NCI-H128 (cell line): ENCODE data around the gene AOAH.
"Not testable (repeated sequence)": the region's sequence is repeated elsewhere in the genome, so short reads cannot be mapped to it uniquely, and the experiment has no call there.

Experiments
- DNase-seq: peaks from one replicate; lab custom pipeline; 2025; ENCODE audit not compliant: unreplicated experiment; lab: John Stamatoyannopoulos, UW

AOAH gene

DNA sequence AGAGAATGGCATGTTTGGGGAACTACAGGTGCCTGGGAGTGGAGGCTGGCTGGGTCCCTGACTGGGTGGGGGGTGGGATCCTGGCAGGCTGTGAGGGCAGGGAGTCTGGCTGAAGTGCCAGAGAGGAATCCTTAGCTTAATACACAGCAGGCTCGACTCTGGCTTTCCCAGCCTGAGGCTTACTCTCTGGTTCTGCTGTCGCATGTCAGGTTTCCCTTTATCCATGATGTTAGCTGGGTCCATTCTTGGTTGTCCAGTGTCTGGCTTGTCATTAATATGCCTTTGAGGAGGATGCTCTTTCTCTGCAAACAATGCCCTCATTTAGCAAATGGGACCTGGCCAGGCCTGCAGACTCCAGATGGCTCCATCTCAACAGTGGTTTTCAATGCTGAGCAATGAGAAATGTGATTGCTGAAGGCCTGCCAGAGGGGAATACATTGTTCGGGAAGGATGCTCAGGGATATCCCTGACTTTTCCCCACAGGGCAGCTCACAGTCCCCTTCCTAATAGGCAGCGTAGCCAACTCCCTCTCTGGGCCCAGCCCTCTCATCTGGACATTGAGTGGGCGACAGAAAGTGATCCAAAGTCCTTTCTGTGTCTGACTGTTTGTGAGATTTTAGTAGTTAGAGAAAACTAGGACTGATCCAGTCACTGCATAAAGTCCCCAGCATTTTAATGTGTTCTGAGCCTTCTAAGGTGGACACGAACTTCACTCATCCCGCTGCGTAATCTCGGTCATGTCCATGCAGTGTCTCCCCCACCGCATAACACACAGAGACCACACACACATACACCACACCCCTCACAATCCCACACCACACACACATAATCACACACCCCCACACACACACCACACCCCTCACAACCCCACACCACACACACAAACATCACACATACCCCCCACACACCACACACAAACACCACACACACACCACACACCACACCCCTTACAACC lies 209.7 kb downstream of the AOAH start:
- no peak for DNase-seq

GRCh38 chr7:36513393-36513792 lies 210.9 kb downstream of the AOAH start:
- DNase-seq = no peak

GRCh38 chr7:36512616-36513015 lies 211.7 kb downstream of the AOAH start:
- no peak for DNase-seq

GRCh38 chr7:36509962-36510361 lies 214.3 kb downstream of the AOAH start:
- DNase-seq = no peak

DNA sequence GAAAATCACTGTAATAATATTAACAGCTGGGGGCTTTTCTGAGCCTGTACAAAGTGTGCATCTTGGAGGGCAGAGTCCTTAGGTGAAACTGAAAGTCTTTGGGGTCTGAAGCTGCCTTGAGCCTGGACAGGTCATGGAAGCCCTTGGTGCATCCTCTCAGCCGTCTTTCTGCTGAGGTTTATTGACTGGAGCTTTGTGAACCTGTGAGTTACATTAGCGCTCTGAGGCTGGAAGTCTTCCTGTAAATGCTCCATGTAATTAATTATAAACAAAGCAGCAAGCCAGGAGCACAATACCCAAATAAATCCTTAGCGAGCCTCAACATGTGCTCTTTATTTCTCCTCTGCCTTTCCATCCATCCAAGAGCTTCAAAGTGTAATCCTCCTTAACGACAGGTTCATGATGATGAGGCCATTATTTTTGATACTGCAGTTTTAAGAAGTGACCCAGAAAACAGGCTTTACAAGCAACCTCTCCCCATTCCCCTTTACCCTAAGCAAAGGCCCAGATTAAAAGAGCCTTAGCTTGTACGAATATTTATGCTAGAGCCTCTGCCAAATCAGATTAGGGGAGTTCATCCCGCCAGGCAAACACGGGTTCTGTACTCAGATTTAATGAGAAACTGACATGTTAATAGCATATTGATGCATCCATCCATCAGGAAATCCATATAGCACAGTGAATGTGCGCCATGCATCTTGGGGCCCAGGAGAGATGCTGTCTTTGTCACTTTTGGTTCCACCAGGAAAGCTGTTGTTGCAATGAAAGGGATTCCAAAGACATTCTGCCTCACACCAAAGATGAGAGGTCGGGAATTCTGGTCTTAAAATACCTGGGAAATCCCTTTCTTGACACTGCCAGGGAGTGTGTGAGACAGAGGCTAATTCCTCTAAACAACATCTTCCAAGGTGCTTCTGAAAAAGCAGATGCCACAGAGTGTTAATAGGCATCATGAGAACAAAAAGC lies 216.5 kb downstream of the AOAH start:
- DNase-seq = no peak

DNA sequence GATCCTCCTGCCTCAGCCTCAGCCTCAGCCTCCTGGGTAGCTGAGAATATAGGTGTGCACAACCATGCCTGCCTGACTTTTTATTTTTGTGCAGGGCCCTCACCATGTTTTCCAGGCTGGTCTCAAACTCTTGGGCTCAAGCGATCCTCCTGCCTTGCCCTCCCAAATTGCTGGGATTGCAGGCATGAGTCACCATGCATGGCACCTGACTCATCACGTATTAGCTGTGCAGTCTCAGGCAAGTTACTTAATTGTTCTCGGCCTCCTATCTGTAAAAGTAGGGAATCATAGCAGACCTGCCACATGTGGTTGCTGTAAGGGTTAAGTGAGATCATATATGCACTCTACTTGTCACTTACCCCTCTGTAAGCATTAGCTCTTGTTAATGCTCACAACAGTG lies 217.5 kb downstream of the AOAH start:
- no peak for DNase-seq

GRCh38 chr7:36506130-36506798 lies 218.0 kb downstream of the AOAH start:
- no peak for DNase-seq

GRCh38 chr7:36504617-36505016 lies 219.7 kb downstream of the AOAH start:
- not testable (repeated sequence) for DNase-seq

- DNase-seq = not testable (repeated sequence)
These were observed 220.1 kb downstream of the AOAH start for GRCh38 chr7:36504216-36504615.

DNA sequence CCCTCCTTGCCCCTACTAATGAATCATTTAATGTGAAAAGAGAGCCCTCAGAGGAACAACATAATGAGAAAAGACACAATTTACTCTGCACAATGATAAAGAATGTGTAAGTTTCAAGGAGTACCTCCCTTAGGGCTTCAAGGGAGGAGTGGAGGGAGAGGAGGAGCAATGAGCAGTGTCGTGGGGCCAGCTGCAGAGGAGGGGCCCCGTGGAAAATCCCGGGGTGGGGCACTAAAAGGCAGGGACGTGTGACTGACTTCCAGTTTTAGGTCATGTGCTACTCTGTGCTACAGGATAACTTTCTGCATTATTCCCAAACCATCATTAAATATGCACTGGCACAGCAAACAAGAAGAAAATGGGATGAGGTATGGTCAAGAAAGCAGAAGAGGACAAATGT lies 226.5 kb downstream of the AOAH start:
- no peak for DNase-seq

DNA sequence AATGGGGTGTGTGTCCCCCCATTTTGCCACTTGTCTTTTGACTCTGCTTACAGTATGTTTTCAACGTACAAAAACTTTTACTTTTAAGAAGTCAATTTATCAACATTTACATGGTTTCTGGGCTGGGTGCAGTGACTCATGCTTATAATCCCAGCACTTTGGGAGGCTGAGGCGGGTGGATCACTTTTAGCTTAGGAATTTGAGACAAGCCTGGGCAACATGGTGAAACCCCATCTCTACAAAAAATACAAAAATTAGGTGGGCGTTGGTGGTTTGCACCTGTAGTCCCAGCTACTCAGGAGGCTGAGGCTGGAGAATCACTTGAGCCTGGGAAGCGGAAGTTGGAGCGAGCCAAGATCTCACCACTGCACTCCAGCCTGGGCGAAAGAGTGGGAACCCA lies 227.1 kb downstream of the AOAH start:
- not testable (repeated sequence) for DNase-seq

GRCh38 chr7:36496576-36496975 lies 227.7 kb downstream of the AOAH start:
- no peak for DNase-seq

GRCh38 chr7:36491317-36491716 lies 233.0 kb downstream of the AOAH start:
- no peak for DNase-seq

DNA sequence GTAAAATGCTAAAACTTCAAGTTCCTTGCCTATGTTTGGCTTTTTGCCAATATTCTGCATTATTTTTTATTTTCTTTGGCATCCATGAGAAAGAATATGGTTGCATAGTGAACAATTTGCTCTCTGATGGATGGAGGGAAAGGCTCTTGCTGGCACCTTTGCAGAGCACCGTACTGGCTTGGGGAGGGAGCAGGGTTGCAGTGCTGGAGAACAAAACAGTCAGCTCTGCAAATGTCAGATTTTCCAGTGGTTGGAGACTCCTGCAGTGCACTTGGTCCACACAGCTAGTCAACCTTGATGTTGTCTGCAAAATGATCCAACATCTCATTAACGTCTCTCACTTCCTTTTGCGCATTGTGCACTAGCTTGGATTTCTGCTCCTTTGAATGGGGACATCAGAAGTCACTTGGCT lies 233.9 kb downstream of the AOAH start:
- no peak for DNase-seq

- not testable (repeated sequence) for DNase-seq
These were observed 235.6 kb downstream of the AOAH start for GRCh38 chr7:36488672-36489071.

DNA sequence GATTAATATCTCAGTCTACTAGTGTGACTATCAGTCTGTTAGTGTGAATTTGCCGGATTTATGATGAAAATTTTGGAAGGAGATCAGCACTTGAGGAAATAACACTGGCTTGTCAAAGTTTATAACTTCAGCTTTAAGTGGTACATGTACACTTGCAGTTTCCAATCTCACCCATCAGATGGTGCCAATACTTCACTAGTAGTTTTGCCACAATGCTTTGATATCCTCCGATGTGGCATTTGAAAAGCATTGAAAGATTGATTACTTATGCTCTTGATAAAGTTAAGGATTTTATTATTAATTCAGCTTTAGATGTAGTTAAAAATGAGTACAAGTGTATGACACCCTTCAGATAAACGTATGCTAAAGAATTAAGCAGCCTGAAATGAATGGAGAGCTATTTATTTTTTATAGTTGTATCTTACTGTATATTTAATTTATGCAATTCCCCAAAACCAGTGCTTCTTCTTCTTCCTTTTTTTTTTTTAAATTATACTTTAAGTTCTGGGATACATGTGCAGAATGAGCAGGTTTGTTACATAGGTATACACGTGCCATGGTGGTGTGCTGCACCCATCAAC lies 236.4 kb downstream of the AOAH start:
- DNase-seq = peak; percentile 49

DNA sequence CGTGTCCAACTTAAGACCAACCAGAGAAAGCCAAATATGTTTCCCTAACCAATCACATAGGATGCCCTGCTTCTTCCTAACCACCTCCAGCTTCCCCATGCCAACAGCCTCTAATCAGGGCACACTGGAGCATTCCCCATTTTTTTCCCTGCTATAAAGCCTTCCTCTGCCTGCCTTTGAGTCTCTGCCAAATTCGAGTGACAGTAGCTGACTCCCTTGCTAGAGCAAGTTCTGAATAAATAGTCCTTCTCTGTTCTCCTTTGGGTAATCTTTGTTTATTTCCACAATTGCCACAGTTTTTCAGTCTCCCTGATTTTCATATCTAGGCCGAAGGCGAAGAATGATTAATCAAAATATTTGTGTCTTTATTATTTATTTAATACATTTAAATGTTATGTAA lies 238.0 kb downstream of the AOAH start:
- no peak for DNase-seq

GRCh38 chr7:36484265-36484664 lies 240.0 kb downstream of the AOAH start:
- no peak for DNase-seq

DNA sequence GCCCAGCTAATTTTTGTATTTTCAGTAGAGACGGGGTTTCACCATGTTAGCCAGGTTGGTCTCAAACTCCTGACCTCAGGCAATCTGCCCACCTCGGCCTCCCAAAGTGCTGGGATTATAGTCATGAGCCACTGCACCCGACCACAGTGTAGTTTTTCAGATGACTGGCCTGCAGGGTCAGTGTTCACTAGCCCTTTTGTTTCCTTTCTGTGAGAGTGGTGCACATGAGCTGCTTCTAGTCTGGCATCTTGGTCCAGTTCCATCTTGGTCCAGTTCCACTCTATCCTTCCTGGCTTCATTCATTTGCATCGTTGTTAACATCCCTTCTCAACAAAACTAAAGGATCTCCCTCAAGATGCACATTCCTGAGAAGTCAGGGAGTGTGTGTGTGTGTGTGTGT lies 240.4 kb downstream of the AOAH start:
- DNase-seq = not testable (repeated sequence)

DNA sequence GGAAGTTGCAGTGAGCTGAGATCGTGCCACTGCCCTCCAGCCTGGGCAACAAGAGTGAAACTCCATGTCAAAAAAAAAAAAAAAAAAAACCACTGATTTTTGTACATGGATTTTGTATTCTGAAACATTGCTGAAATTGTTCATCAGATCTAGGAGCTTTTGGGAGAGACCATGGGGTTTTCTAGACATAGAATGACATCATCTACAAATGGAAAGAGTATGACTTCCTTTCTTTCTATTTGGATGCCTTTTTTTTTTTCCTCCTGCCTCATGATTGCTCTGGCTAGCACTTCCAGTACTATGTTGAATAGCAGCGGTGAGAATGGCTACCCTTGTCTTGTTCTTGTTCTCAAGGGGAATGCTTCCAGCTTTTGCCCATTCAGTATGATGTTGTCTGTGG lies 245.5 kb downstream of the AOAH start:
- no peak for DNase-seq

DNA sequence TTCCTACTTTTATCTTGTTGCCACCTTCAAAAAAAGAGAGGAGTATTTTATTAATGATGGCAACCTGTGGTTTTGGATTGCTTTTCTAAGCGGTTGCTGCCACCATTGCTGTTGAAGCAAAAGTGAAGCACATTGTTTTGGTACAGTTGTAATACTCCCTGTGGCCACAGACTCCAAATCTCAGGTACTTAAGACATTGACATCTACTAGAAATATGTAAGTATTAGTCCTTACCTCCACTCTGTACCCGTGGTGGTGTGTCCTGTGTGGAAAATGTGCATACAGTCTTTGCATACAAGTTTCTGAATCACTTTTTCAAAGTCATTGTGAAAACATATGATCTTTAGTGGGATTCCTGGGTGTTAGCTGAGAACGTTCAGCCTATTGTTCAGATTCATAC lies 248.9 kb downstream of the AOAH start:
- no peak for DNase-seq
